ENCODE results near the gene RETREG2.

DNA sequence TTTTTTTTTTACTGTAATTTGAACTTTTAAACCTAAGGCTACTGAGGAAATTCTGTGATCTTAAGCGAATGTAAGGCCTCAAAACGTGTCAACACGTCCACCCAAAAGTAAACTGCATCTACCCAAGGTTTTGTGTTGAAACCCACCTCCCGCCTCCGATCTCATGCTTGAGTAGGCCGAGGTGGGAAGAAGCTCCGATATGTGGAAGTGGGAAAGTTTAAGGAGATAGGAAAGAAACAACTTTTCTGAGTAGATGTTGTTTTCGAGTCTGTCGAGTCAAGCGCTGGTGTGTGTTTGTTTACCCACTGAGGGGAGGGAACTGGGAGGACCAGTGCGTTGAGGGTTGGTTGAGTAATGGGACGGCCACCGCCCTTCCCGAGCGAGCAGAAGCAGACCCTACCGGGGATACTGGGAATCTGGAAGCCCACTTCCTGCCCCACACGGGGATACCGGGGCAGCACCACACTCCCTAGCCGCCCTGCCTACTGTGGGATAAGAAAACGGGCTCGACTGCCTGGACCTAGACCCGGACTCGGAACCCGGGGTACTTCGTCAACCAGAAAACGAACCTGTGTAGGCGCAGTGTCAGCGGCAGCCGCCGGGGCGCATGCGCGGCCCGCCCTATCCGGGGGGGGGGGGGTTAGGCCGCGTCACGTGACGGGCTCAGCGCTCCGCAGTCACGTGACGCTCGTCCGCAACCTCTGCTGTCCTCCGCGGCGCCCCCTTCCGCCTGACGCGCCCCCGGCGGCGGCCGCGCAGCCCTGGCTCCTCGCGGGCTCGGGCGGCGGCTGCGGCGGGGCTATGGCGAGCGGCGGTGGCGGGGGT, at the start of gene RETREG2:
- TF ChIP-seq, protein P1, sequence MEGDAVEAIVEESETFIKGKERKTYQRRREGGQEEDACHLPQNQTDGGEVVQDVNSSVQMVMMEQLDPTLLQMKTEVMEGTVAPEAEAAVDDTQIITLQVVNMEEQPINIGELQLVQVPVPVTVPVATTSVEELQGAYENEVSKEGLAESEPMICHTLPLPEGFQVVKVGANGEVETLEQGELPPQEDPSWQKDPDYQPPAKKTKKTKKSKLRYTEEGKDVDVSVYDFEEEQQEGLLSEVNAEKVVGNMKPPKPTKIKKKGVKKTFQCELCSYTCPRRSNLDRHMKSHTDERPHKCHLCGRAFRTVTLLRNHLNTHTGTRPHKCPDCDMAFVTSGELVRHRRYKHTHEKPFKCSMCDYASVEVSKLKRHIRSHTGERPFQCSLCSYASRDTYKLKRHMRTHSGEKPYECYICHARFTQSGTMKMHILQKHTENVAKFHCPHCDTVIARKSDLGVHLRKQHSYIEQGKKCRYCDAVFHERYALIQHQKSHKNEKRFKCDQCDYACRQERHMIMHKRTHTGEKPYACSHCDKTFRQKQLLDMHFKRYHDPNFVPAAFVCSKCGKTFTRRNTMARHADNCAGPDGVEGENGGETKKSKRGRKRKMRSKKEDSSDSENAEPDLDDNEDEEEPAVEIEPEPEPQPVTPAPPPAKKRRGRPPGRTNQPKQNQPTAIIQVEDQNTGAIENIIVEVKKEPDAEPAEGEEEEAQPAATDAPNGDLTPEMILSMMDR (IDR thresholded peaks at IDR 0.05) = peak in 3 of 6 experiments; percentile 36 to 50 (median 50)
- peak; percentile 91 to 93 for TF ChIP-seq POLR2A (IDR thresholded peaks at IDR 0.05)
